Heart left ventricle (tissue), 16 donors: ENCODE measurements around the gene SCYL1. TPM values are rescaled to one million over a fixed set of nuclear protein-coding genes. Genes with fewer than 3 reads are reported as not detected.

Experiments
- ATAC-seq, 4 donors: fragments of 200-7000 bp; cut with Tn5 transposase; one replicate each; pipeline ENCODE4 v1.9.1; 2020 to 2022; ENCODE audit warnings: moderate library complexity in 4 of 4, mild to moderate bottlenecking in 3 of 4, moderate number of reproducible peaks in 1 of 4
- DNase-seq, 5 donors: peaks; one replicate each; pipeline ENCODE4 v3.0.0-alpha.2; 2020
- H3K27ac ChIP-seq, 12 donors: fragments of 200-600 bp; sonication (generic) in 4 of 12; one replicate each; pipeline versions ENCODE4 v1.5.0 to v1.8.0; 2016 to 2022; ENCODE audit warnings: mild to moderate bottlenecking in 2 of 12
- H3K27me3 ChIP-seq, 9 donors: fragments of 200-600 bp; sonication (generic) in 2 of 9; one replicate each; pipeline versions ENCODE4 v1.5.1 to v1.8.0; 2016 to 2022; ENCODE audit warnings: mild to moderate bottlenecking in 3 of 9
- H3K36me3 ChIP-seq, 9 donors: fragments of 200-600 bp; sonication (generic) in 2 of 9; one replicate each; pipeline versions ENCODE4 v1.5.0 to v1.8.0; 2018 to 2022; ENCODE audit warnings: mild to moderate bottlenecking in 2 of 9
- H3K4me1 ChIP-seq, 12 donors: fragments of 200-600 bp; sonication (generic) in 4 of 12; one replicate each; pipeline versions ENCODE4 v1.5.0 to v1.8.0; 2016 to 2022; ENCODE audit warnings: mild to moderate bottlenecking in 3 of 12
- H3K4me3 ChIP-seq, 12 donors: fragments of 200-600 bp; sonication (generic) in 4 of 12; one replicate each; pipeline versions ENCODE4 v1.5.0 to v1.8.0; 2017 to 2022; ENCODE audit warnings: mild to moderate bottlenecking in 9 of 12, moderate library complexity in 4 of 12
- H3K9me3 ChIP-seq, 12 donors: fragments of 200-600 bp; sonication (generic) in 4 of 12; one replicate each; pipeline versions ENCODE4 v1.5.0 to v1.8.0; 2016 to 2022; ENCODE audit warnings: mild to moderate bottlenecking in 1 of 12
- CTCF ChIP-seq, 12 donors: fragments of 200-600 bp; sonication (generic) in 4 of 12; IDR thresholded peaks; one replicate each; pipeline versions ENCODE4 v1.5.0 to v1.8.0; 2018 to 2022; ENCODE audit warnings: antibody characterized with exemption in 12 of 12, mild to moderate bottlenecking in 5 of 12
- POLR2A ChIP-seq, 2 donors: fragments of 450-650 bp; IDR thresholded peaks; one replicate each; pipeline ENCODE4 v1.6.1; 2017; ENCODE audit warnings: antibody characterized with exemption in 2 of 2, mild to moderate bottlenecking in 2 of 2, moderate library complexity in 2 of 2
- WGBS, 4 donors: extraction: QIAGEN DNeasy Blood & Tissue Kit in 2 of 4; methylation state at CpG; one replicate each; pipeline versions ENCODE4 v1.1.5 to v1.1.7; 2013 to 2018; 5-methylcytosine and 5-hydroxymethylcytosine counted together
- intact Hi-C, 10 donors: fragments of 100-400 bp; cut with DNase I; formaldehyde crosslinking; loops; one replicate each; pipeline versions ENCODE4 v1.11.1 to v1.14.2; 2022
- polyA plus RNA-seq, 2 donors: library from polyadenylated mRNA; stranded (reverse); fragments of 200-250 nt; gene quantifications; one replicate each; pipeline ENCODE4 v1.2.3, GENCODE V29; 2013
- total RNA-seq, 9 donors: library from RNA; depleted of rRNA in 2 of 9; stranded (reverse); fragments of >200 nt in 2 of 9; fragmentation: NEBNext Ultra II Directional in 3 of 9; extraction: Animal tissue kit (Norgen Biotek cat#: 25700) in 3 of 9; gene quantifications; one replicate each; pipeline versions ENCODE4 v1.1.0 to v1.2.4, GENCODE V29; 2016 to 2023
- donor health status: ischemic (EF 13 %, LVEDD 7.1; RV severe dilation, severe dysfunction).
- donor health status: healthy with polysubstance abuse.
- donor health status: DM: no; HTN: yes; CAD: no.
- donor health status: DM: no; HTN: no; CAD: no.
- donor health status: ischemic (EF 25% LVEDD 6.9; RV normal size, moderate dysfunction).
- donor health status: ischemic (EF 25% LVEDD 5.7; RV mildly dilated, moderate dysfunction).
- donor health status: healthy.
- donor health status: DM: yes; HTN: yes; CAD: no.
- donor health status: ischemic (EF 35%, LVEDD 5.7; RV mildly dilated, moderate dysfunction).
- donor health status: nonischemic (EF 11% LVEDD 7.7; RV severe dilation, severe dysfunction).
- donor health status: DM: yes; HTN: yes; CAD: no.
- donor health status: PGD.
- donor health status: ischemic (EF 29% LVEDD 5.4; RV normal size, mild dysfunction).
- donor health status: nonischemic (EF 23%, LVEDD 6.1; RV moderate dilation, normal function).

The SCYL1 gene
- total and polyA plus RNA-seq, 11 donors = 51.6 to 135 (median 64.2) TPM

- H3K9me3 ChIP-seq = no peaks in the 10 kb centered on the region
- peak overlapping the region in 11 of 12 donors; percentile 89 to 99 (median 97) for H3K27ac ChIP-seq
- peaks cover 0 to 50% (median 32%) of the 10 kb centered on the region in 9 donors for H3K36me3 ChIP-seq
- DNase-seq (no peak), ATAC-seq (no peak)
- WGBS, 4 donors = 88 to 94% (median 91%) methylated on average over 7 of the region's 7 CpGs
- no peaks in the 10 kb centered on the region for H3K27me3 ChIP-seq
- intact Hi-C loops = loop anchor here in 3 of 10 donors (5.0 kb wide), 2 partner anchors 34 to 36 kb away; partner anchors contain the start of gene MAP3K11 (in 3 of the 3)
- TF ChIP-seq POLR2A (IDR thresholded peaks at IDR 0.05) = no peak
- TF ChIP-seq CTCF (IDR thresholded peaks at IDR 0.05) = no peak
- H3K4me1 ChIP-seq = peaks cover 9 to 57% (median 44%) of the 10 kb centered on the region in 12 donors
- peak overlapping the region in 9 of 12 donors; percentile 64 to 96 (median 81) for H3K4me3 ChIP-seq
Measured at GRCh38 chr11:65578134-65578533, 53.3 kb downstream of the SCYL1 start.

GRCh38 chr11:65578667-65579066 lies 53.8 kb downstream of the SCYL1 start:
- H3K36me3 ChIP-seq = peaks cover 0 to 55% (median 34%) of the 10 kb centered on the region in 9 donors
- ATAC-seq (no peak), DNase-seq (no peak)
- peaks cover 4 to 51% (median 39%) of the 10 kb centered on the region in 12 donors for H3K4me1 ChIP-seq
- H3K4me3 ChIP-seq = no peak overlapping the region
- WGBS, 4 donors = 64 to 87% (median 79%) methylated on average over 3 of the region's 3 CpGs
- intact Hi-C loops = loop anchor here in 3 of 10 donors (5.0 kb wide), 2 partner anchors 34 to 36 kb away; partner anchors contain the start of gene MAP3K11 (in 3 of the 3)
- H3K27me3 ChIP-seq = no peaks in the 10 kb centered on the region
- TF ChIP-seq POLR2A (IDR thresholded peaks at IDR 0.05) (no peak), CTCF (IDR thresholded peaks at IDR 0.05) (no peak)
- H3K9me3 ChIP-seq = no peaks in the 10 kb centered on the region
- peak overlapping the region in 5 of 12 donors; percentile 5 to 99 (median 97) for H3K27ac ChIP-seq

DNA sequence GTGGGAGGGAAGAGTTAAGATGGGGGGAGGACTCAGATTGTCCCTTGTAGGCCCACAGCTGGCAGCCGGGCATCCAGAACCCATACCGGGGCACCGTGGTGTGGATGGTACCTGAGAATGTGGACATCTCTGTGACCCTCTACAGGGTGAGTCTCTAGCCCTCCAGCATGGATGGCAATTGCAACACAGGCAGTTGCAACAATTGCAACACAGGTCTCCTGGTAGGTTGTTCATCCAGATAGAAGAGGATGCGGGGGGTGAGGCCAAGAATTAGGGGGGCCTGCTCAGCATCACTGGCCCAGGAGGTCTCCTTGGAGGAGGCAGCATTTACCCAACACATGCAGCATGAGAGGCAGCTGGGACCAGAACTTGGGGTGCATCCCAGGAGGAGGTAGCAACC lies 54.4 kb downstream of the SCYL1 start:
- Histone ChIP-seq H3K27me3 (no peaks in the 10 kb centered on the region), H3K4me3 (no peak overlapping the region), H3K9me3 (no peaks in the 10 kb centered on the region), H3K4me1 (peaks cover 3 to 47% (median 35%) of the 10 kb centered on the region in 12 donors), H3K36me3 (peaks cover 0 to 61% (median 36%) of the 10 kb centered on the region in 9 donors), H3K27ac (peak overlapping the region in 1 of 12 donors; percentile 16)
- ATAC-seq (no peak), DNase-seq (no peak)
- TF ChIP-seq CTCF (IDR thresholded peaks at IDR 0.05) = no peak
- no peak for TF ChIP-seq POLR2A (IDR thresholded peaks at IDR 0.05)
- intact Hi-C loops = loop anchor here in 3 of 10 donors (5.0 kb wide), 2 partner anchors 33 to 37 kb away; partner anchors contain the start of gene MAP3K11 (in 3 of the 3)
- WGBS, 4 donors = 80 to 92% (median 87%) methylated on average over 4 of the region's 4 CpGs

DNA sequence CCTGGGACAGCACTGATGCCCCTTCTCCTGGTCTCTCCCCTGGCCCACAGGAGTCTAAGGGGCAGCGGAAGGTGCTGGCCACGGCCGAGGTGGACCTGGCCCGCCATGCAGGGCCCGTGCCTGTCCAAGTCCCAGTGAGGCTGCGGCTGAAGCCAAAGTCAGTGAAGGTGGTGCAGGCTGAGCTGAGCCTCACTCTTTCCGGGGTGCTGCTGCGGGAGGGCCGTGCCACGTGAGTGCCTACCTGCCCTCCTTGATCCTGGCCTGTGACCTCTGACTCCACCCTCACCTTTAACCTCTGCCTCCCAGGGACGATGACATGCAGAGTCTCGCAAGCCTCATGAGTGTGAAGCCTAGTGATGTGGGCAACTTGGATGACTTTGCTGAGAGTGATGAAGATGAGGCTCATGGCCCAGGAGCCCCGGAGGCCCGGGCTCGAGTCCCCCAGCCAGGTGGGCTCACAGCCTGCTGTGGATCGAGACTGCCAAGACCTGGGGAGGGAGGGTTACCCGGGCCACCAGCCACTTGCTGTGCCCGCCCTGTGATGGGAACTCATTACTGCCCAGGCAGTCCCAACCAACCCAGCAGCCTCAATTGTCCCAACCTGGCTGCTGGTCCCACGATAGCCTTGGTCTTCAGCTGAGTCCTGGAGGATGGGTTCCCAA lies 55.3 kb downstream of the SCYL1 start:
- no peaks in the 10 kb centered on the region for H3K27me3 ChIP-seq
- 92 to 94% (median 93%) methylated on average over 8 to 19 of the region's 19 CpGs for WGBS, 4 donors
- ATAC-seq (no peak), DNase-seq (no peak)
- H3K36me3 ChIP-seq = peaks cover 0 to 67% (median 40%) of the 10 kb centered on the region in 9 donors
- intact Hi-C loops = no loop called here
- peaks cover 3 to 45% (median 26%) of the 10 kb centered on the region in 12 donors for H3K4me1 ChIP-seq
- H3K27ac ChIP-seq = peak overlapping the region in 1 of 12 donors; percentile 48
- H3K4me3 ChIP-seq = no peak overlapping the region
- H3K9me3 ChIP-seq = no peaks in the 10 kb centered on the region
- no peak for TF ChIP-seq CTCF (IDR thresholded peaks at IDR 0.05)
- no peak for TF ChIP-seq POLR2A (IDR thresholded peaks at IDR 0.05)
